Esophagus (tissue), 2 donors: ENCODE measurements around the gene ZNF500. TPM values are rescaled to one million over a fixed set of nuclear protein-coding genes. Genes with fewer than 3 reads are reported as not detected.
"Not testable (repeated sequence)": the region's sequence is repeated elsewhere in the genome, so short reads cannot be mapped to it uniquely, and the experiment has no call there.

Experiments used
- H3K27ac ChIP-seq, 2 donors: one replicate each; pipeline ENCODE4 v1.5.1; 2013; ENCODE audit warnings: low read depth in 2 of 2, mild to moderate bottlenecking in 2 of 2, inconsistent platforms in 1 of 2, low read length in 1 of 2, moderate library complexity in 1 of 2
- H3K27me3 ChIP-seq, 2 donors: one replicate each; pipeline ENCODE4 v1.6.1; 2013; ENCODE audit warnings: low read length in 2 of 2, control low read depth in 1 of 2, mild to moderate bottlenecking in 1 of 2; ENCODE audit not compliant: insufficient read depth in 2 of 2, control insufficient read depth in 1 of 2
- H3K36me3 ChIP-seq, 2 donors: one replicate each; pipeline ENCODE4 v1.6.1; 2013; ENCODE audit warnings: low read length in 1 of 2; ENCODE audit not compliant: control insufficient read depth in 2 of 2, insufficient read depth in 2 of 2
- H3K4me1 ChIP-seq, 2 donors: one replicate each; pipeline ENCODE4 v1.6.1; 2013; ENCODE audit warnings: low read length in 1 of 2; ENCODE audit not compliant: control insufficient read depth in 2 of 2, insufficient read depth in 2 of 2
- H3K4me3 ChIP-seq, 2 donors: one replicate each; pipeline ENCODE4 v1.5.1; 2013; ENCODE audit warnings: low read length in 2 of 2, mild to moderate bottlenecking in 2 of 2, low read depth in 1 of 2, moderate library complexity in 1 of 2
- H3K9me3 ChIP-seq, 2 donors: one replicate each; pipeline ENCODE4 v1.6.1; 2013; ENCODE audit warnings: mild to moderate bottlenecking in 2 of 2, low read depth in 1 of 2, low read length in 1 of 2, moderate library complexity in 1 of 2; ENCODE audit not compliant: control insufficient read depth in 2 of 2, insufficient read depth in 1 of 2
- WGBS, 2 donors: extraction: QIAGEN DNeasy Blood & Tissue Kit; methylation state at CpG; one replicate each; pipeline ENCODE4 v1.1.7; 2013; 5-methylcytosine and 5-hydroxymethylcytosine counted together
- polyA plus RNA-seq, 2 donors: library from polyadenylated mRNA; stranded (reverse); fragments of 200-250 nt; gene quantifications; one replicate each; pipeline ENCODE4 v1.2.3, GENCODE V29; 2013
- donor health status: healthy with polysubstance abuse.
- donor health status: Bipolar disorder and iron deficiency.

ZNF500 gene
- polyA plus RNA-seq, 2 donors, result 4.4 to 8.9 TPM

- Histone ChIP-seq H3K36me3 (no peaks in the 10 kb centered on the region), H3K4me3 (no peak within 1 kb of the TSS), H3K9me3 (no peaks in the 10 kb centered on the region), H3K27ac (no peak within 1 kb of the TSS), H3K27me3 (no peaks in the 10 kb centered on the region), H3K4me1 (peaks cover 0 to 3% of the 10 kb centered on the region in 2 donors)
- WGBS, 2 donors, result 75 to 77% methylated on average over 14 of the region's 14 CpGs
Observed at GRCh38 chr16:4787627-4788482, 20.9 kb upstream of the ZNF500 start, which contains the start of gene SEPTIN12. SEPTIN12 (minus strand) TSS chr16:4788345; CDS start chr16:4787645, 700 bp downstream.

DNA sequence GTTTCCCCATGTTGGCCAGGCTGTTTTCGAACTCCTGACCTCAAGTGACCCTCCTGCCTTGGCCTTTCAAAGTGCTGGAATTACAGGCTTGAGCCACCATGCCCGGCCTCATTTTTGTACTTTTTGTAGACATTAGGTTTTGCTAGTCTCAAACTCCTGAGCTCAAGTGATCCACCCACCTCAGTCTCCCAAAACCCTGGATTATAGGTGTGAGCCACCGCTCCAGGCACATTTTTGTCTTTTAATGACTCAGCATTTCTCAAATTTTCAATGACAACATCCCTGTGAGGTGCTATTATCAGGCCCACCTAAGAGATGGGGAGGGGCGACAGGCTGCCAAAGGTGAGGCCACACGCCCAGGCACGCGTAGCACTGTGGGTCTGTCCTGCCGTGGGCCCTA lies 20.1 kb upstream of the ZNF500 start:
- Histone ChIP-seq H3K36me3 (no peaks in the 10 kb centered on the region), H3K27me3 (no peaks in the 10 kb centered on the region), H3K9me3 (no peaks in the 10 kb centered on the region), H3K4me1 (peaks cover 0 to 3% of the 10 kb centered on the region in 2 donors), H3K4me3 (no peak overlapping the region), H3K27ac (no peak overlapping the region)
- WGBS, 2 donors, result 66% methylated on average over 8 of the region's 8 CpGs

DNA sequence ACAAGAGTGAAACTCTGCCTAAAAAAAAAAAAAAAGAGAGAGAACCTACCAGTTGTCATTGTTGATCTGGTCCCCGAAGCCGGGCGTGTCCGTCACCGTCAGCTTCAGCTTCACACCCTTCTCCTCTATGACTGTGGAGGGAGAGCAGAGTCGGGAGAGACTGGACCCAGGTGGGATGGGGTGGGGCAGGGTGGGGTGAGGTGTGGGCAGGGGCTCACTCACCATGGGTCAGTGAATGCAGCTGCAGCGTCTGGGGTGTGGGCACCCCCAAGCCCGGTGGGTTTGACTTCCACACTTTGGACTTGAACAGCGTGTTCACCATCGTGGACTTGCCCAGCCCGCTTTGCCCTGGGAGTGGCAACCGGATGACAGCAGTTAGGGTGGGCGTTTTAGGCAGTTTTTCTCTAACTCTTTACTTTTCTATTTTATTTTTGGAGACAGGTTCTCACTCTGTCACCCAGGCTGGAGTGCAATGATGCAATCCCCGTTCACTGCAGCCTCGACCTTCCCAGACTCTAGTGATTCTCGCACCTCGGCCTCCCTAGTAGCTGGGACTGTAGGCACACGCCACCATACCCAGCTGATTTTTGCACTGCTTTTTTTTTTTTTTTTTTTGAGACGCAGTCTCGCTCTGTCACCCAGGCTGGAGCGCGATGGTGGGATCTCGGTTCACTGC lies 18.9 kb upstream of the ZNF500 start:
- Histone ChIP-seq H3K36me3 (no peaks in the 10 kb centered on the region), H3K9me3 (no peaks in the 10 kb centered on the region), H3K4me3 (no peak overlapping the region), H3K27me3 (no peaks in the 10 kb centered on the region), H3K4me1 (peaks cover 0 to 3% of the 10 kb centered on the region in 2 donors), H3K27ac (no peak overlapping the region)
- 82 to 87% methylated on average over 21 to 23 of the region's 23 CpGs for WGBS, 2 donors

- H3K27me3 ChIP-seq, H3K4me1 ChIP-seq, H3K4me3 ChIP-seq, H3K9me3 ChIP-seq, H3K27ac ChIP-seq, H3K36me3 ChIP-seq: not testable (repeated sequence)
- WGBS, 2 donors, result 89% methylated on average over 14 of the region's 14 CpGs
Observed at GRCh38 chr16:4784444-4784987, 17.6 kb upstream of the ZNF500 start.

DNA sequence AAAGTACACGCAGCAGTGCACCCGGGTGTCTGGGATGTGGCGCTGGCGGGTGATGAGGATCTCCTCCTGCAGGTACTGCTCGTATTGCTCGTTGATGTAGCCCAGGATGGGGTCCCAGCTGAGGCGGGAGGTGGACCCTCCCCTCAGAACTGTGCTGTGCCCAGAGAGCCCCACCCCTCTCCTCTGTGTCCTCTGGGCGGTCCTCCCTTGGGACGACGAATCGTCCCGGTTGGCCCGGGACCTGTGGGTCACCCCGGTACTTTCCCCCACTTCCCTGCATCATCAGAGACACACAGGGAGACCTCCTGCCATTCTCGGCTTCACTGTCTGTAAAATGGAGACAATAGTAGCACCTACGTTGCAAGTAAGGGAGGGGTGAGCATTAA lies 17.0 kb upstream of the ZNF500 start:
- 76 to 78% methylated on average over 16 of the region's 16 CpGs for WGBS, 2 donors
- H3K36me3 ChIP-seq, result no peaks in the 10 kb centered on the region
- no peaks in the 10 kb centered on the region for H3K4me1 ChIP-seq
- no peaks in the 10 kb centered on the region for H3K9me3 ChIP-seq
- no peak overlapping the region for H3K27ac ChIP-seq
- no peak overlapping the region for H3K4me3 ChIP-seq
- H3K27me3 ChIP-seq, result no peaks in the 10 kb centered on the region

DNA sequence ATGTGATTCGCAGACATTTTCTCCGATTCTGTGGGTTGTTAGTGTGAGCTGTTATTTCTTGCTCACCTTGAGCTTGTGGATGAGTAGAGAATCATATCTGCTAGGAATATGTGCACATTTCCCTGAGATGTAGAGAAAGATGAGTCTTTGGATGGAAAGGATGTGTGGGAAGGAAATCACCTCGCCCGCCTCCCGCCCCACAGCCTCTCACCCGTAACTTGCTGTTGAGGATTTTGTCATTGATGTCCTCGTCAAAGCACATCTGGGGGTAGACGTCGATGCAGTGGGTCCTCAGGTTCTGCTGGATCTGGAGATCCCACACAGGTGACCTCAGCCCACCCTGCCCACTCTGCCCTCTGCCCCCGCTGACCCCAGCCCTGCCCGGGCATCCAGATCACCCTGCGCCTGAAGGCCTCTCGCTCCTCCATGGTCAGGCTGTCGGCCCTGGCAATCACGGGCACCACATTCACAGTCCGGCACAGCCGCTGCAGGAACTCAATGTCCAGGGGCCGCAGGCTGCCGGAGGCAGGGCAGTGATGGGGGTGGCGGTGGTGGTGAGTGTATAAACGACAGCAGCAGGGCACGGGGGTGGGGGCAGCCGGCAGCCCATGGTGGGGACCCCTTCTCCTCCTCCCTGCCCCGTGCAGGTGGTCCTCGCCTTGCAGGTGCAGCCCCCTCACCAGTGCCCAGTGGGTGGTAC lies 16.4 kb upstream of the ZNF500 start:
- Histone ChIP-seq H3K27ac (no peak overlapping the region), H3K27me3 (no peaks in the 10 kb centered on the region), H3K9me3 (no peaks in the 10 kb centered on the region), H3K36me3 (no peaks in the 10 kb centered on the region), H3K4me3 (no peak overlapping the region), H3K4me1 (no peaks in the 10 kb centered on the region)
- 89 to 90% methylated on average over 23 to 25 of the region's 25 CpGs for WGBS, 2 donors

- H3K27ac ChIP-seq, result no peak overlapping the region
- WGBS, 2 donors, result 70 to 73% methylated on average over 4 of the region's 4 CpGs
- no peak overlapping the region for H3K4me3 ChIP-seq
- H3K36me3 ChIP-seq, result no peaks in the 10 kb centered on the region
- no peaks in the 10 kb centered on the region for H3K4me1 ChIP-seq
- H3K9me3 ChIP-seq, result no peaks in the 10 kb centered on the region
- H3K27me3 ChIP-seq, result no peaks in the 10 kb centered on the region
Observed at GRCh38 chr16:4780235-4780634, 13.3 kb upstream of the ZNF500 start.

GRCh38 chr16:4778050-4778392 lies 11.1 kb upstream of the ZNF500 start:
- Histone ChIP-seq H3K36me3 (no peaks in the 10 kb centered on the region), H3K27ac (no peak overlapping the region), H3K27me3 (no peaks in the 10 kb centered on the region), H3K4me1 (no peaks in the 10 kb centered on the region), H3K4me3 (no peak overlapping the region), H3K9me3 (no peaks in the 10 kb centered on the region)
- WGBS, 2 donors, result 88 to 90% methylated on average over 5 of the region's 5 CpGs

GRCh38 chr16:4777339-4778049 lies 10.5 kb upstream of the ZNF500 start:
- Histone ChIP-seq H3K4me1 (no peaks in the 10 kb centered on the region), H3K36me3 (no peaks in the 10 kb centered on the region), H3K4me3 (no peak overlapping the region), H3K9me3 (no peaks in the 10 kb centered on the region), H3K27ac (no peak overlapping the region), H3K27me3 (no peaks in the 10 kb centered on the region)
- WGBS, 2 donors, result 85 to 86% methylated on average over 17 of the region's 17 CpGs
